NCI-H510A (cell line): ENCODE measurements around the gene PERCC1.

Experiments
- DNase-seq: peaks from one replicate; lab custom pipeline; 2025; lab: John Stamatoyannopoulos, UW

PERCC1 gene

GRCh38 chr16:1450218-1450617, 19.3 kb downstream of the PERCC1 start:
- no peak for DNase-seq

- no peak for DNase-seq
These were observed 20.0 kb downstream of the PERCC1 start for GRCh38 chr16:1450841-1451240.

- DNase-seq, result no peak
These were observed 21.0 kb downstream of the PERCC1 start for GRCh38 chr16:1451702-1452392.

- no peak for DNase-seq
These were observed 21.7 kb downstream of the PERCC1 start for GRCh38 chr16:1452530-1452929.

GRCh38 chr16:1453316-1453715, 22.4 kb downstream of the PERCC1 start:
- DNase-seq, result no peak

- DNase-seq, result no peak
These were observed 23.7 kb downstream of the PERCC1 start for GRCh38 chr16:1454561-1454960.

- no peak for DNase-seq
These were observed 24.6 kb downstream of the PERCC1 start for GRCh38 chr16:1455190-1456171.

GRCh38 chr16:1456951-1457350, 26.1 kb downstream of the PERCC1 start:
- DNase-seq, result no peak

- DNase-seq, result no peak
These were observed 26.8 kb downstream of the PERCC1 start for GRCh38 chr16:1457489-1458245.

- no peak for DNase-seq
These were observed 27.6 kb downstream of the PERCC1 start for GRCh38 chr16:1458336-1458976.

GRCh38 chr16:1458977-1459341, 28.1 kb downstream of the PERCC1 start:
- no peak for DNase-seq

- DNase-seq, result no peak
These were observed 29.1 kb downstream of the PERCC1 start for GRCh38 chr16:1459967-1460366.

- no peak for DNase-seq
These were observed 29.8 kb downstream of the PERCC1 start for GRCh38 chr16:1460602-1461138.

- no peak for DNase-seq
These were observed 30.3 kb downstream of the PERCC1 start for GRCh38 chr16:1461146-1461545.

GRCh38 chr16:1464196-1464893, 33.5 kb downstream of the PERCC1 start:
- DNase-seq, result no peak

GRCh38 chr16:1464894-1465566, 34.2 kb downstream of the PERCC1 start:
- no peak for DNase-seq

GRCh38 chr16:1465567-1465915, 34.7 kb downstream of the PERCC1 start:
- no peak for DNase-seq

- no peak for DNase-seq
These were observed 35.2 kb downstream of the PERCC1 start for GRCh38 chr16:1466054-1466453.

- DNase-seq, result no peak
These were observed 36.2 kb downstream of the PERCC1 start for GRCh38 chr16:1466968-1467521.

GRCh38 chr16:1468426-1468810, 37.5 kb downstream of the PERCC1 start:
- DNase-seq, result no peak
